Activated CD4-positive, alpha-beta T cell treated with anti-CD3 and anti-CD28 coated beads, Interleukin-2, amount 50 U/mL, for 48 hours (primary cell): ENCODE results near the gene PSMB11.

Experiments used
- DNase-seq, 2 experiments: peaks; one replicate each; pipeline ENCODE4 v3.0.0-alpha.2; 2020

PSMB11 gene

GRCh38 chr14:23060536-23061260 is 18.7 kb downstream of the PSMB11 start:
- no peak for DNase-seq

GRCh38 chr14:23062002-23062401 is 20.0 kb downstream of the PSMB11 start:
- no peak for DNase-seq

GRCh38 chr14:23063601-23064000 is 21.6 kb downstream of the PSMB11 start:
- DNase-seq, result no peak

- no peak for DNase-seq
Measured at GRCh38 chr14:23066368-23066767, 24.4 kb downstream of the PSMB11 start.

- DNase-seq, result no peak
Measured at GRCh38 chr14:23066855-23067744, 25.1 kb downstream of the PSMB11 start.

GRCh38 chr14:23067847-23068788 is 26.1 kb downstream of the PSMB11 start:
- no peak for DNase-seq

- DNase-seq, result peak; percentile 72 to 79
Measured at GRCh38 chr14:23068789-23069412, 26.9 kb downstream of the PSMB11 start.

- DNase-seq, result no peak
Measured at GRCh38 chr14:23069413-23069806, 27.4 kb downstream of the PSMB11 start.

GRCh38 chr14:23070262-23071129 is 28.5 kb downstream of the PSMB11 start:
- no peak for DNase-seq

- DNase-seq, result peak; percentile 78 to 86
Measured at GRCh38 chr14:23071244-23071920, 29.4 kb downstream of the PSMB11 start.

- peak in 1 of 2 experiments; percentile 1 for DNase-seq
Measured at GRCh38 chr14:23071921-23072539, 30.0 kb downstream of the PSMB11 start.

GRCh38 chr14:23074906-23075305 is 32.9 kb downstream of the PSMB11 start:
- DNase-seq, result no peak

- DNase-seq, result no peak
Measured at GRCh38 chr14:23076785-23077408, 34.9 kb downstream of the PSMB11 start.

- no peak for DNase-seq
Measured at GRCh38 chr14:23077962-23078361, 36.0 kb downstream of the PSMB11 start.

GRCh38 chr14:23078692-23079116 is 36.7 kb downstream of the PSMB11 start:
- DNase-seq, result no peak

GRCh38 chr14:23079716-23080115 is 37.7 kb downstream of the PSMB11 start:
- no peak for DNase-seq

GRCh38 chr14:23080474-23080873 is 38.5 kb downstream of the PSMB11 start:
- DNase-seq, result no peak

GRCh38 chr14:23085458-23085857 is 43.4 kb downstream of the PSMB11 start:
- DNase-seq, result no peak

- DNase-seq, result no peak
Measured at GRCh38 chr14:23086565-23086964, 44.6 kb downstream of the PSMB11 start.
